Epithelial cell of esophagus (primary cell): ENCODE data around the gene CHD6.

Source experiments
- DNase-seq: peaks from one replicate; pipeline ENCODE4 v3.0.0; 2010; ENCODE audit warnings: low read depth
- H3K4me3 ChIP-seq: 2 replicates; pipeline ENCODE4 v1.5.1; 2011; ENCODE audit warnings: mild to moderate bottlenecking, low read length, control low read depth
- CTCF ChIP-seq: IDR thresholded peaks from 2 replicates; pipeline ENCODE4 v1.5.1; 2011; ENCODE audit warnings: low read depth, mild to moderate bottlenecking, low read length, control low read depth, inconsistent platforms; ENCODE audit not compliant: insufficient read depth; ENCODE audit errors: missing control alignments

The CHD6 gene

GRCh38 chr20:41456351-41456750 is 161.8 kb downstream of the CHD6 start:
- H3K4me3 ChIP-seq = no peak overlapping the region
- no peak for DNase-seq
- no peak for TF ChIP-seq CTCF

- H3K4me3 ChIP-seq = no peak overlapping the region
- no peak for DNase-seq
- no peak for TF ChIP-seq CTCF
Observed at GRCh38 chr20:41454250-41454649, 163.9 kb downstream of the CHD6 start.

GRCh38 chr20:41453010-41453950 is 164.9 kb downstream of the CHD6 start:
- TF ChIP-seq CTCF = no peak
- DNase-seq = no peak
- no peak overlapping the region for H3K4me3 ChIP-seq

GRCh38 chr20:41452226-41452625 is 166.0 kb downstream of the CHD6 start:
- H3K4me3 ChIP-seq = no peak overlapping the region
- no peak for DNase-seq
- TF ChIP-seq CTCF = no peak

- no peak overlapping the region for H3K4me3 ChIP-seq
- DNase-seq = no peak
- TF ChIP-seq CTCF = no peak
Observed at GRCh38 chr20:41447006-41447405, 171.2 kb downstream of the CHD6 start.

- no peak for DNase-seq
- no peak overlapping the region for H3K4me3 ChIP-seq
- no peak for TF ChIP-seq CTCF
Observed at GRCh38 chr20:41446456-41446855, 171.7 kb downstream of the CHD6 start.

GRCh38 chr20:41444821-41445220 is 173.4 kb downstream of the CHD6 start:
- no peak overlapping the region for H3K4me3 ChIP-seq
- DNase-seq = no peak
- TF ChIP-seq CTCF = no peak
